Measurements from ENCODE around the gene RPS4Y1. TPM values are rescaled to one million over a fixed set of nuclear protein-coding genes. Genes with fewer than 3 reads are reported as not detected.
"Not testable (repeated sequence)": the region's sequence is repeated elsewhere in the genome, so short reads cannot be mapped to it uniquely, and the experiment has no call there.

The RPS4Y1 gene
- total and polyA plus RNA-seq, 7 experiments from 2014 or later: 292 to 467 (median 452) TPM; not detected in 2

DNA sequence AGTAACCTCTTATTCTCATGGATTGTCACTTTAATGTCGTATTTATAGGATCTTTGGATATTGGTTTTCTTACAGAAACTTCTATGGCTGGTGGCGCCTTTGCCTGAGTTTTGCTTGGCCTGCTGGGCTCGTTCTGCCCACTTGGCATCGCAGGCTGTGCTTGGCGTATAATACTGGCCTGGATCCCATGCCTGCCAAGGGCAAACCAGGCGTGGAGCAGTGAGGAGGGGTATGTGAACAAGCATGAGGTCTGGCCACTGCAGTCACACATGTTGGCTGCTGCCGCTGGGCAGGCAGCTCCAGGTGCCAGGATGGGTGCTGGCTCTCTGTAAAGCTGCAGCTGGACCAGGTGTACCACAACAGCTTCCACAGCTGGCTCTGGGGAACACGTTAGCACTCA, 26.1 kb downstream of the RPS4Y1 start:
- Histone ChIP-seq H3K9me3 (ENCODE audit: control insufficient read depth in 2 of 3, low read length in 3 of 3) (no peaks in the 10 kb centered on the region), H3K27me3 (ENCODE audit: control insufficient read depth in 2 of 2, insufficient read depth in 2 of 2, low read length in 2 of 2) (no peaks in the 10 kb centered on the region), H3K4me1 (ENCODE audit: control insufficient read depth in 2 of 2, insufficient read depth in 2 of 2, low read length in 2 of 2) (no peaks in the 10 kb centered on the region), H3K27ac (ENCODE audit: low read depth, low read length) (no peak overlapping the region), H3K4me3 (ENCODE audit: low read length) (no peak overlapping the region), H3K36me3 (ENCODE audit: control insufficient read depth in 2 of 3, insufficient read depth in 3 of 3, low read length in 3 of 3) (peaks cover 4 to 7% (median 6%) of the 10 kb centered on the region in 3 experiments)
- ATAC-seq: no peak
- ChIA-PET CTCF (no interaction called here), POLR2A (no interaction called here)
- peaks cover 0 to 7% (median under 1%) of the 10 kb centered on the region in 7 donors for H3K4me1 Mint-ChIP-seq
- no peak overlapping the region for H3K4me3 Mint-ChIP-seq
- H3K36me3 Mint-ChIP-seq: peaks cover 0 to 50% (median 0%) of the 10 kb centered on the region in 5 donors
- DNase-seq: no peak
- H3K27ac Mint-ChIP-seq: peak overlapping the region in 1 of 9 donors; percentile 14
- H3K9me3 Mint-ChIP-seq: peaks cover 0 to 5% (median 0%) of the 10 kb centered on the region in 11 donors
- intact Hi-C loops (cut with micrococcal nuclease): no loop called here
- H3K27me3 Mint-ChIP-seq: no peaks in the 10 kb centered on the region

DNA sequence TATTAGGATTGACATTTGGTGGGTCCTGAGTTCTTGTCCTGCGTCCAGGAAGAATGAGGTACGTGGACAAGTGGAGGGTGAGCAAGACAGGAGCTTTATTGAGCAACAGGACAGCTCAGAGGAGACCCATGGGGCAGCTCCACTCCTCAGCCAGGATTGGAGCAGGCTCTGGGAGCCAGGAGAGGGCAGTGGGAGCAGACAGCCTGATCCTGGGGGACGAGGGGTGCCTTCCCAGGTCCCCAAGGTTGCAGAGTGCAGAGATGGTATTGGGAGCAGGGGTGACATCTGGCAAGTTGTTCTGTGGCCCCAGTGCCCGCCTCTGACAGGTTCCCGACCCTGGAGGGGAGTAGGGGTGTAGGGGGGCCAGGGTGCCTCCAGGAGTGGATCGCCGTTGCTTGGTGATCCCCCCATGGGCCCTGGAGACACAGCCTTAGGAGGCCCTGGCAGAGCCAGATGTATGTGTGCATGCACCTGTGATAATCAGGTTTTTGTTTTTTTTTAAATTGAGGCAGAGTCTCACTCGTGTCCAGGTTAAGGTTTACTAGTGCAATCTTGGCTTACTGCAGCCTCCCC, 26.7 kb downstream of the RPS4Y1 start:
- Histone ChIP-seq H3K27ac (ENCODE audit: low read depth, low read length) (no peak overlapping the region), H3K36me3 (ENCODE audit: control insufficient read depth in 2 of 3, insufficient read depth in 3 of 3, low read length in 3 of 3) (peaks cover 0 to 5% (median 4%) of the 10 kb centered on the region in 3 experiments), H3K27me3 (ENCODE audit: control insufficient read depth in 2 of 2, insufficient read depth in 2 of 2, low read length in 2 of 2) (no peaks in the 10 kb centered on the region), H3K4me1 (ENCODE audit: control insufficient read depth in 2 of 2, insufficient read depth in 2 of 2, low read length in 2 of 2) (no peaks in the 10 kb centered on the region), H3K4me3 (ENCODE audit: low read length) (no peak overlapping the region), H3K9me3 (ENCODE audit: control insufficient read depth in 2 of 3, low read length in 3 of 3) (no peaks in the 10 kb centered on the region)
- no peaks in the 10 kb centered on the region for H3K27me3 Mint-ChIP-seq
- H3K4me3 Mint-ChIP-seq: no peak overlapping the region
- no peak for DNase-seq
- ATAC-seq: no peak
- ChIA-PET POLR2A (no interaction called here), CTCF (no interaction called here)
- peaks cover 0 to 4% (median 0%) of the 10 kb centered on the region in 7 donors for H3K4me1 Mint-ChIP-seq
- peaks cover 0 to 45% (median 0%) of the 10 kb centered on the region in 5 donors for H3K36me3 Mint-ChIP-seq
- intact Hi-C loops (cut with micrococcal nuclease): no loop called here
- H3K9me3 Mint-ChIP-seq: peaks cover 0 to 5% (median 0%) of the 10 kb centered on the region in 11 donors
- H3K27ac Mint-ChIP-seq: no peak overlapping the region

DNA sequence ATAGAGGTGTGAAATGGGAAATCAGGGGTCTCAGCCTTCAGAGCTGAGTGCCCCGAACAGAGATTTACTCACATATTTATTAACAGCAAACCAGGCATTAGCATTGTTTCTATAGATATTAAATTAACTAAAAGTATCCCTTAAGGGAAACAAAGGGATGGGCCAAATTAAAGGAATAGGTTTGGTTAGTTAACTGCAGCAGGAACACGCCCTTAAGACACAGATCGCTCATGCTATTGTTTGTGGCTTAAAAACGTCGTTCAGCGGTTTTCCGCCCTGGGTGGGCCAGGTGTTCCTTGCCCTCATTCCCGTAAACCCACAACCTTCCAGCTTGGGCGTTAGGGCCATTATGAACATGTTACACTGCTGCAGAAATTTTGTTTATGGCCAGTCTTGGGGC, 30.8 kb downstream of the RPS4Y1 start:
- H3K4me3 Mint-ChIP-seq; H3K27me3 ChIP-seq (ENCODE audit: control insufficient read depth in 2 of 2, insufficient read depth in 2 of 2, low read length in 2 of 2); H3K9me3 ChIP-seq (ENCODE audit: control insufficient read depth in 2 of 3, low read length in 3 of 3); H3K4me1 ChIP-seq (ENCODE audit: control insufficient read depth in 2 of 2, insufficient read depth in 2 of 2, low read length in 2 of 2); DNase-seq; H3K27me3 Mint-ChIP-seq; intact Hi-C loops (cut with micrococcal nuclease); H3K27ac Mint-ChIP-seq; CTCF ChIA-PET; POLR2A ChIA-PET; H3K4me3 ChIP-seq (ENCODE audit: low read length); H3K27ac ChIP-seq (ENCODE audit: low read depth, low read length); ATAC-seq; H3K36me3 ChIP-seq (ENCODE audit: control insufficient read depth in 2 of 3, insufficient read depth in 3 of 3, low read length in 3 of 3); H3K4me1 Mint-ChIP-seq: not testable (repeated sequence)
- Mint-ChIP-seq H3K36me3 (peaks cover 0 to 41% (median 0%) of the 10 kb centered on the region in 5 donors), H3K9me3 (peaks cover 0 to 11% (median 0%) of the 10 kb centered on the region in 11 donors)

DNA sequence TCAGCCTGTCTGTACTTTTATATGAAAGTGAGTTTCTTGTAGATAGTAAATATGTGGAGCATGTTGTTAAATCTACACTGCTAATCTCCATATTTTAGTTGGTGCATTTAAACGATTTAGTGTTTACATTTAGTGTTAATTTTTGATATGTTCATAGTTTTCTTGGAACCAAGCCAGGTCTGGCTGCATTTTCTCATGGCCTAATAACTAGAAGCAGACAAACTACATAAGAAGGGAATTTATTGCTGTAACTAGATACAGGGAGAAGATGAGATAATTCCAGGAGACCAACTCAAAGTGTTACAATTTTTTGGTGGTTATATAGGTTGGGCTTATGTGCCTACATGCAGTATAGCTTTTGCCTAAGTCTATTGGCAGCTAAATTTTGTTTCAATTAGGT, 32.8 kb downstream of the RPS4Y1 start:
- no peak overlapping the region for H3K27ac Mint-ChIP-seq
- no peaks in the 10 kb centered on the region for H3K4me1 ChIP-seq (ENCODE audit: control insufficient read depth in 2 of 2, insufficient read depth in 2 of 2, low read length in 2 of 2)
- no peaks in the 10 kb centered on the region for H3K9me3 ChIP-seq (ENCODE audit: control insufficient read depth in 2 of 3, low read length in 3 of 3)
- H3K36me3 Mint-ChIP-seq: peaks cover 0 to 35% (median 0%) of the 10 kb centered on the region in 5 donors
- H3K4me3 ChIP-seq (ENCODE audit: low read length): no peak overlapping the region
- no peaks in the 10 kb centered on the region for H3K36me3 ChIP-seq (ENCODE audit: control insufficient read depth in 2 of 3, insufficient read depth in 3 of 3, low read length in 3 of 3)
- peaks cover 0 to 11% (median 0%) of the 10 kb centered on the region in 11 donors for H3K9me3 Mint-ChIP-seq
- H3K27ac ChIP-seq (ENCODE audit: low read depth, low read length): no peak overlapping the region
- ChIA-PET CTCF (no interaction called here), POLR2A (no interaction called here)
- no peaks in the 10 kb centered on the region for H3K27me3 Mint-ChIP-seq
- no peak for DNase-seq
- H3K4me3 Mint-ChIP-seq: no peak overlapping the region
- no peaks in the 10 kb centered on the region for H3K27me3 ChIP-seq (ENCODE audit: control insufficient read depth in 2 of 2, insufficient read depth in 2 of 2, low read length in 2 of 2)
- intact Hi-C loops (cut with micrococcal nuclease): no loop called here
- ATAC-seq: no peak
- H3K4me1 Mint-ChIP-seq: peaks cover 0 to 4% (median 0%) of the 10 kb centered on the region in 7 donors

DNA sequence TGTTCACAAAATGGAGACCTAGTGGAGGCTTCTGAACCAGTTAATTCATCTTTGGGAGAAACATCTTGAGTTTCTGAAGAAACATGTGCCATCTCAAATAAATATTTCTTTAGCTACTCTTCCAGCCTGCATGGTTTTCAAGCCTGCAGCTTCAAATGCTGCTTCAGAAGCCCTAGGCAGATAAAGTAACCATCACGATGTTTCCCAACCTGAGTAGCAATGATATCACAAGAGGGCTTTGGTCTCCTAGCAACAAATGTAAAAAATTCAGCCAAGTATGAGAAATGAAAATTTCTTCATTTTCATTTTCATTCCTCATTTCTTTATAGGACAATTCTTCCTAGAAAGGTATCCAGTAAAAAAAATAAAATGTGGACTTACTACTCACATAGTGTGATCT, 42.2 kb downstream of the RPS4Y1 start:
- H3K36me3 Mint-ChIP-seq: peaks cover 0 to 18% (median 0%) of the 10 kb centered on the region in 5 donors
- H3K27me3 ChIP-seq (ENCODE audit: control insufficient read depth in 2 of 2, insufficient read depth in 2 of 2, low read length in 2 of 2): no peaks in the 10 kb centered on the region
- ChIA-PET CTCF (no interaction called here), POLR2A (no interaction called here)
- no peaks in the 10 kb centered on the region for H3K27me3 Mint-ChIP-seq
- no peak overlapping the region for H3K4me3 ChIP-seq (ENCODE audit: low read length)
- H3K4me1 Mint-ChIP-seq: peaks cover 0 to 19% (median 6%) of the 10 kb centered on the region in 7 donors
- intact Hi-C loops (cut with micrococcal nuclease): loop anchor here in 1 of 2 donors (10.0 kb wide), 1 partner anchor 51 kb away; the partner anchor contains the start of gene ZFY
- no peak overlapping the region for H3K4me3 Mint-ChIP-seq
- no peak overlapping the region for H3K27ac Mint-ChIP-seq
- no peak for ATAC-seq
- H3K36me3 ChIP-seq (ENCODE audit: control insufficient read depth in 2 of 3, insufficient read depth in 3 of 3, low read length in 3 of 3): no peaks in the 10 kb centered on the region
- peaks cover 0 to 12% of the 10 kb centered on the region in 2 donors for H3K4me1 ChIP-seq (ENCODE audit: control insufficient read depth in 2 of 2, insufficient read depth in 2 of 2, low read length in 2 of 2)
- no peaks in the 10 kb centered on the region for H3K9me3 ChIP-seq (ENCODE audit: control insufficient read depth in 2 of 3, low read length in 3 of 3)
- H3K9me3 Mint-ChIP-seq: peaks cover 0 to 13% (median 0%) of the 10 kb centered on the region in 11 donors
- DNase-seq: no peak
- H3K27ac ChIP-seq (ENCODE audit: low read depth, low read length): no peak overlapping the region

DNA sequence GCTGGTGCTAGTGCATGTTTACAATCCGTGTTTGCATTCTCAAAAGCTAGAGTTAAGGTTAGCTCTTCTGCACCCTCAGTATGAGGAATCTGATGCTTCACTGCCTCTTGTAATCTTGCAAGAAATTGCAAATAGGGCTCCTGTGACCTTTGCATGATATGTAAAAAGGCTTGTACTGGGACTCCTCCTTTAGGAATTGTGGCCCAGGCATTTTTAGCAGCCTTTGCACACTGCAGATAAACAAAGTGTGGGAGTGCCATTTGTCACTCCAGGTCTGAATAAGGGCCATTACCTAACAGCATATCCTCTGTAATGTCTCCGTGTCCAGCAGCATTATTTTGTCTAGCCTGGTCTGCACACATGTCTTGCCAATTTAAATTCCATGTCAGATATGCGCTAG, 44.5 kb downstream of the RPS4Y1 start:
- H3K27ac Mint-ChIP-seq: no peak overlapping the region
- H3K27ac ChIP-seq (ENCODE audit: low read depth, low read length): no peak overlapping the region

DNA sequence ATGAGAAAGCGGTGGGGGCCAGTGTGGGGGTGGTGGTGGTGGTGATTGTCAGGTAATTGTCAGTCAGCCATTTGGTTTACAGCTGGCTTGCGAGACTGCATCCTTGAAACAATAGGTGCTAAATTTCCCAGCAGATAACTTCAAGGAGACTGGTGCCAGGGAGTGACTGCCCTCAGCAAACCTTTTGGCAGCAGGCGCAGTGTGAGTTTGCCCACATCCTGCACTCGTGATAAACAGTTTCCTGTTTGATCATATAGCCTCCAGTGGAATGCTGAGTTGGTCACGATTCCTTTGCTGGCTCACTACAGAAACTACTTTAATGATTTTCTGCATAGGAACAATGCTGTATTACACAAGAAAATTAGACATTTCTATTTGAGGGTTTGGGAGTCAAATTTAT, 46.0 kb downstream of the RPS4Y1 start:
- H3K4me3 Mint-ChIP-seq: peak overlapping the region in 1 of 10 donors; percentile 75
- peak in 1 of 9 donors; percentile 8 for DNase-seq
- ATAC-seq: no peak

More for the DNA sequence above, 44.5 kb downstream of the RPS4Y1 start:
- ATAC-seq: no peak
- Histone ChIP-seq H3K4me3 (ENCODE audit: low read length) (no peak overlapping the region), H3K27me3 (ENCODE audit: control insufficient read depth in 2 of 2, insufficient read depth in 2 of 2, low read length in 2 of 2) (no peaks in the 10 kb centered on the region), H3K36me3 (ENCODE audit: control insufficient read depth in 2 of 3, insufficient read depth in 3 of 3, low read length in 3 of 3) (no peaks in the 10 kb centered on the region), H3K9me3 (ENCODE audit: control insufficient read depth in 2 of 3, low read length in 3 of 3) (no peaks in the 10 kb centered on the region), H3K4me1 (ENCODE audit: control insufficient read depth in 2 of 2, insufficient read depth in 2 of 2, low read length in 2 of 2) (peaks cover 0 to 12% of the 10 kb centered on the region in 2 donors)
- H3K4me1 Mint-ChIP-seq: peaks cover 0 to 25% (median 9%) of the 10 kb centered on the region in 7 donors
- intact Hi-C loops (cut with micrococcal nuclease): loop anchor here in 1 of 2 donors (10.0 kb wide), 1 partner anchor 49 kb away; the partner anchor contains the start of gene ZFY
- H3K36me3 Mint-ChIP-seq: peaks cover 0 to 15% (median 0%) of the 10 kb centered on the region in 5 donors
- no peak overlapping the region for H3K4me3 Mint-ChIP-seq
- no peak for DNase-seq
- no peaks in the 10 kb centered on the region for H3K27me3 Mint-ChIP-seq
- peaks cover 0 to 14% (median 0%) of the 10 kb centered on the region in 11 donors for H3K9me3 Mint-ChIP-seq
- CTCF ChIA-PET: no interaction called here
- POLR2A ChIA-PET: no interaction called here

More for the DNA sequence above, 46.0 kb downstream of the RPS4Y1 start:
- Mint-ChIP-seq H3K27ac (peak overlapping the region in 1 of 9 donors; percentile 88), H3K4me1 (peaks cover 0 to 25% (median 9%) of the 10 kb centered on the region in 7 donors), H3K36me3 (peaks cover 0 to 13% (median 0%) of the 10 kb centered on the region in 5 donors), H3K9me3 (peaks cover 0 to 14% (median 0%) of the 10 kb centered on the region in 11 donors), H3K27me3 (no peaks in the 10 kb centered on the region)
- Histone ChIP-seq H3K36me3 (ENCODE audit: control insufficient read depth in 2 of 3, insufficient read depth in 3 of 3, low read length in 3 of 3) (no peaks in the 10 kb centered on the region), H3K9me3 (ENCODE audit: control insufficient read depth in 2 of 3, low read length in 3 of 3) (no peaks in the 10 kb centered on the region), H3K4me3 (ENCODE audit: low read length) (no peak overlapping the region), H3K4me1 (ENCODE audit: control insufficient read depth in 2 of 2, insufficient read depth in 2 of 2, low read length in 2 of 2) (peaks cover 0 to 12% of the 10 kb centered on the region in 2 donors), H3K27me3 (ENCODE audit: control insufficient read depth in 2 of 2, insufficient read depth in 2 of 2, low read length in 2 of 2) (no peaks in the 10 kb centered on the region), H3K27ac (ENCODE audit: low read depth, low read length) (no peak overlapping the region)
- intact Hi-C loops (cut with micrococcal nuclease): loop anchor here in 1 of 2 donors (10.0 kb wide), 1 partner anchor 47 kb away; the partner anchor contains the start of gene ZFY
- ChIA-PET CTCF (no interaction called here), POLR2A (no interaction called here)
